Stimulated activated CD4-positive, alpha-beta T cell treated with anti-CD3 and anti-CD28 coated beads, Interleukin-15, amount 100 ng/mL, for 1 hour (primary cell): ENCODE measurements around the gene RAD51B.
"Not testable (repeated sequence)": the region's sequence is repeated elsewhere in the genome, so short reads cannot be mapped to it uniquely, and the experiment has no call there.

Experiments used
- DNase-seq, 2 donors: peaks; one replicate each; pipeline ENCODE4 v3.0.0-alpha.2; 2020; ENCODE audit warnings: low read depth in 1 of 2, low spot score in 1 of 2

The RAD51B gene

DNA sequence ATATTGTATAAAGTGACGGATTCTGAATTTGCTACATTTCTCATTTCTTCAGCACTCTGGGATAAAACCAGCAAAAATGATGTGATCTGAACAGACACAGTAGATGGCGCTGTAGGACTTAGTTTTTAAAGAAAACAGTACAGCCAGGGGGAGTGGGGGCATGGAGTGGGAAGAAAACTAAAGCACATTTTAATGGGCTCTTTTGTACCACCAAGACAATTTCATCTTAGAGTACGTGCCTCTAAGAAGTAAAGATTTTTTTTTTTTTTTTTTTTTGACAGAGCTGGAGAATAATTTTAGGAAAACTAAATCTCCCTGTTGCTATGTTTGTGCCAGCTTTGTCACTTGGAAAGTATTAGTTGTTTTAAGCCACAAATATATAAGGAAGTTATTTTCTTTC is 124.4 kb downstream of the RAD51B start:
- DNase-seq: no peak

GRCh38 chr14:67944605-67945004 is 125.0 kb downstream of the RAD51B start:
- DNase-seq: no peak

DNA sequence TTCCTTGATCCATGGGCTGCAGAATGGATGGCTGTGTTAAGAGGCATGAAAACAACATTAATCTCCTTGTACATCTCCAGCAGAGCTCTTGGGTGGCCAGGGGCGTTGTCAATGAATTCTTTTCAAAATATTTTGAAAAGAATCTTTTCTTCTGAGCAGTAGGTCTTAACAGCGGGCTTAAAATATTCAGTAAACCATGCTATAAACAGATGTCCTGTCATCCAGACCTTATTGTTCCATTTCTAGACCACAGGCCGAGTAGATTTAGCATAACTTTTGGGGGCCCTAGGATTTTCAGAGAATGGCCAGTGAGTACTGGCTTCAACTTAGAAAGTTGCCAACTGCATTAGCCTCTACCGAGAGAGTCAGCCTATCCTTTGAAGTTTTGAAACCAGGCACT is 130.2 kb downstream of the RAD51B start:
- DNase-seq: no peak

- no peak for DNase-seq
These were observed 130.8 kb downstream of the RAD51B start for GRCh38 chr14:67950386-67950785.

DNA sequence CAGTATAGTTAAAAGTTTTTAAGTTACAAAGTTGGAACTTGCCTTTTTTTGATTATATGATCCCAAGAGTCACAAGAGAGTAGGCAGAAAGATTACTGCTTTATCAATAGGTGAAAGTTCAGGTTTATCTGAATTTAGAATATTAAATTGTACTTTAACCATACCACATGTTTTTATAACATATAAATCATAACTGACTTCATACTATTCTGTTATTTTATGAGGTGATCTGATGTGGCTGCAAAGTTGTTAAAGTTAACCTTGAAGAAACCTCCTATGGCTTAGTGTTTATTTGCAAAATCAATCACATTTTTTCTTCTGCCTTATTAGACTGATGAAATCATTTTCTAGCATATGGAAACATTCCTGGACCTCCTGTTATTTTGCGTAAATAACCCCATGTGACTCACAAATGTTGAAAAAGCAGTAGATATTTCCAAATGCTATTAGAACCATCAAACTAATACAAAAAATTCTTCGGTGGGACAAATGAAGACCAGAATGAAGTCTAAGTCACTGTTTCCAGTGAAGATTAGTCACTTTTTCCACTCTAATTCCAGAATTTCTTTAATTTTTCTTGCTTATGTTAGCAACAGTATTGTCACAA is 132.1 kb downstream of the RAD51B start:
- DNase-seq: no peak

DNA sequence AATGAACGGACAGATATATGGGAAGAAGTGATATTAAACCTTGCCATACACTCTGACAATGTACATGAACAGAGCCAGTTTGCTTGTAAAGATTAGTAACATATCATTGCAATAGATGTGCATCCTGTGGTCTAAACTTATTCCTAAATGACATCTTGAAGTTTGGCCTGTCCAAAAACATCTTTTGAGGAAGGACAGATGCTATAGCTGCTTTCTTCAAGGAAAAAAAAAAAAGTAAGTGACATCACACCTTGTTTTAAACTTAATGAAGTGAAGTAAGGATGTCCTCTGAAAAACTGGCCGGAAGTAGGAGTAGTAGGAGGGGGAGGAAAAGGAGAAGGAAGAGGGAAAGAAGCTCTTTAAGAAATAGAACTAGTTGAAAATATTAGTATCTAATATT is 132.8 kb downstream of the RAD51B start:
- no peak for DNase-seq

DNA sequence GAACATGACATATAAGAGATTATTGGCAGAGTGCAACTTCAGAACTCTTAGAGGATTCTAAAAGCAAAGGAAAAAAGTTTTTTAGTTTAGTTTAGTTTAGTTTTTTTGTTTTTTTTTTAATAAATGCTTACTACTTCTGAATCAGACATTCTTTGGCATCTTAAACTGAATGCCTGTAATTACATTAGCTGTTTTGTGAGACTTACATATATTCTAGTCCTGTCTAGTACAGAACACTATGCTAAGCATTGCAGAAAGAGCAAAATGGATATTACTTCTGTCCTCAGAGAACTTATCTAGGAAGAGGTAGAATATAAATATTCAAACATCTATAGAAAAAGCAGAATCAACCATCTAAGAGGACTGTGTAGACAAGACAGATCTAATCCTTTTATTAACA is 133.2 kb downstream of the RAD51B start:
- no peak for DNase-seq

DNA sequence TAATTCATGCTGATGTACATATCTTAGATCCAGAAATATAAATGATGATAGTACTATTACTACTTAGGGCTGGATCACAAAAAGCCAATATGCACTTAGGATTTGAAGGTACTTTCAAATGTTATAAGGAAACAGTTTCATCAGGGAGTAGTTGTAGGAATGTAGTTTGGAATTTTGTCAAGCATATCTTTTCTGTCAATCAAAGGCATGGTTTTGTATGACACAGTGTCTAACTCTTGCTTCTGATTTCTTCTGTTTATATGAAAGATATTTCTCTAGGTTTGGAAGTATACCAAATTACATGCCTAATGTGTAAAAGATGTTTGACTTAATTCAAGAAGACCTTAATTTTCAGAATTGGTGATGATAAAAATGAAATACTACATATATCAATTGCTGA is 135.7 kb downstream of the RAD51B start:
- DNase-seq: no peak

- no peak for DNase-seq
These were observed 138.4 kb downstream of the RAD51B start for GRCh38 chr14:67957946-67958345.

DNA sequence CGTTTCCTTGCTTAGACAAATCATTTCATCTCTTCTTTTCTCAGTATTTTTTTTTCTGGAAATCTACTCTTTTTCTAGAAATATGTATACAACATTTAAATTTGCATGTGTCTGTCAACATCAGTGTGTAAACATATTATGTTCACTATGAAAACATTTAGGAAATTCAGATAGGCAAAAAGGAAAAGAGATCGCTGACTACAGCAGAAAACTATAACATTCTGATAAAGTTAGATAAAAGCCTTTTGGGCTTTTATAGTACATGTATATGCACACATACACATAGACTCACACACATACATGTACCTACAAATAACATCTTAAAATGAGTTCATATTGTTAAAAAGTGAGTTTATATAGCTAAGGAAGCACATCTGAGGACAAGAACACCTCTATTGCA is 142.1 kb downstream of the RAD51B start:
- DNase-seq: no peak

DNA sequence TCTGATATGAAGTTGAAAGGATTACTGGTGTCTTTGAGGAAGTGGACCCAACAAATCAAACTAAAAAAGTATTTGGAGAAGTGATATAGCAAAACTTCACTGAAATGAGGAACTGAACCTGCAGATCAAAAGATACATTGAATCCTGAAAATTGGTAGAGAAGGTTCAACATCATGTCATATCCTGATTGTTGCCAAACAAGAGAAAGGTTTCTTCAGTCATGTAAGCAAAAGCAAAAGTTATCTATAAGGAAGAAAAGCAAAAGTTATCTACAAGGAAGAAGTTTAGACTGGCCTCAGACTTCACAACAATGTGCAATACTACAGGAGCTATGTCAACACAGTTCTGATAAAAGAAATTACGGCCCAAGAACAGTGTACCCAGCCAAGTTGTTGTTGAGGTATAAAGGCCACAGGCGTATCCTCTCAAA is 142.7 kb downstream of the RAD51B start:
- DNase-seq: no peak

DNA sequence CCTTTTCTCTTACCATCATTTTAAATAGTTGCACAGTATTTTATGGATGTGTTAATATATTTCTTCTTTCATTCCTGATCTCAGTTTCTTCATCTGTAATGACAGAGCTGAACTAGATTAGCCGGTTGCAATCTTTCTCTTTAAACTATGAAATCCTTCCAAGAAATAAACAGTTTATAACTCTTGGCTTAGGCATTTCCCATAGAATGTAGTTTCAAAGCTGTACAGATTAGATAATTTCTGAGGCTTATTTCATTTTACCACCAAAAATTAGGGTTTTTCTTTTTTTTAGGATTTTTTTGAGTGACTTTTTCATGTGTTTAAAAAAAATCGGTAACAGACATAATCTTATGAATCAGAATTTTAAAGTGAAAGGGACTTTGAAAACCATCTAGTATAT is 144.0 kb downstream of the RAD51B start:
- DNase-seq: no peak

- no peak for DNase-seq
These were observed 144.6 kb downstream of the RAD51B start for GRCh38 chr14:67963960-67964812.

- no peak for DNase-seq
These were observed 146.1 kb downstream of the RAD51B start for GRCh38 chr14:67965696-67966095.

DNA sequence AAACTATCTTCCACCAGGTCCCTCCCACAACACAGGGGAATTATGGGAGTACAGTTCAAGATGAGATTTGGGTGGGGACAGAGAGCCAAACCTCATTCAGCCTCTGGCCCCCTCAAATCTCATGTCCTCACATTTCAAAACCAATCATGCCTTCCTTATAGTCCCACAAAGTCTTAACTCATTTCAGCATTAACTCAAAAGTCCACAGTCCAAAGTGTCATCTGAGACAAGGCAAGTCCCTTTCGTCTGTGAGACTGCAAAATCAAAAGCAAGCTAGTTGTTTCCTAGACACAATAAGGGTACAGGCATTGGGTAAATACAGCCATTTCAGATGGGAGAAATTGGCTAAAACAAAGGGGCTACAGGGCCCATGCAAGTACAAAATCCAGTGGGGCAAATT is 147.6 kb downstream of the RAD51B start:
- DNase-seq: no peak

GRCh38 chr14:67967970-67968369 is 148.4 kb downstream of the RAD51B start:
- not testable (repeated sequence) for DNase-seq

DNA sequence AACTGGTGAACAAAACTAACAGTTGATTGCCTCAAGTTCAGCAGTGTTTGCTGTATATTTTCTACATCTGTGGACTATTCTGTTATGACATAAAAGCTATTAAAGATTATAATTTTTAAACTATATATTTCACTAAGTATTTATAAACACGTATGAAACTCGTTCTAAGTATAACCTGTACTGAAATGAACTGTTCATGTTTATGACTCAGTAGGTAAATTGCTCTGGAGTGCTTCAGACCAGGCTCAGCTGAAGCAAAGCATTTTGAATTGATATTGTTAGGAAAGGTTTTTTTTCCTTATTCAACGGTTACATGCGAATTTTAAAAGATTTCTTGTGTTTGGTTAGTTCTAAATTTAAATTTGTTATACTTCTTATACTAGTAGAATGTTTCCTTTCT is 151.3 kb downstream of the RAD51B start:
- no peak for DNase-seq

- DNase-seq: no peak
These were observed 152.3 kb downstream of the RAD51B start for GRCh38 chr14:67971627-67972625.

- no peak for DNase-seq
These were observed 153.9 kb downstream of the RAD51B start for GRCh38 chr14:67973436-67973835.

- DNase-seq: no peak
These were observed 155.9 kb downstream of the RAD51B start for GRCh38 chr14:67975470-67975869.

- DNase-seq: no peak
These were observed 158.0 kb downstream of the RAD51B start for GRCh38 chr14:67977434-67978034.
